GOT3 (cell line): ENCODE data around the gene GALNT15.

ENCODE experiments used
- DNase-seq: peaks from one replicate; lab custom pipeline; 2025; ENCODE audit warnings: mixed read lengths; lab: John Stamatoyannopoulos, UW

The GALNT15 gene

GRCh38 chr3:16151109-16151508, 23.4 kb upstream of the GALNT15 start:
- DNase-seq = no peak

GRCh38 chr3:16168211-16168610, 6.3 kb upstream of the GALNT15 start:
- DNase-seq = no peak

- DNase-seq = no peak
These were observed 3.5 kb upstream of the GALNT15 start for GRCh38 chr3:16171009-16171408.

- DNase-seq = no peak
These were observed 2.7 kb upstream of the GALNT15 start for GRCh38 chr3:16171825-16172224.

- no peak for DNase-seq
These were observed 1.0 kb upstream of the GALNT15 start for GRCh38 chr3:16173283-16174025.

GRCh38 chr3:16174026-16174355, 489 bp upstream of the GALNT15 start:
- DNase-seq = no peak

GRCh38 chr3:16174976-16175901, 759 bp downstream of the GALNT15 start:
- DNase-seq = no peak

- DNase-seq = no peak
These were observed 2.0 kb downstream of the GALNT15 start for GRCh38 chr3:16176391-16177030.

GRCh38 chr3:16177382-16177781, 2.9 kb downstream of the GALNT15 start:
- no peak for DNase-seq

GRCh38 chr3:16177962-16178627, 3.6 kb downstream of the GALNT15 start:
- no peak for DNase-seq

- no peak for DNase-seq
These were observed 4.1 kb downstream of the GALNT15 start for GRCh38 chr3:16178628-16178988.

GRCh38 chr3:16179261-16179660, 4.8 kb downstream of the GALNT15 start:
- DNase-seq = no peak

- no peak for DNase-seq
These were observed 5.6 kb downstream of the GALNT15 start for GRCh38 chr3:16179771-16180736.

GRCh38 chr3:16180737-16181134, 6.3 kb downstream of the GALNT15 start:
- no peak for DNase-seq

- no peak for DNase-seq
These were observed 6.9 kb downstream of the GALNT15 start for GRCh38 chr3:16181361-16181760.

- DNase-seq = no peak
These were observed 7.7 kb downstream of the GALNT15 start for GRCh38 chr3:16182183-16182582.

GRCh38 chr3:16182612-16183011, 8.1 kb downstream of the GALNT15 start:
- DNase-seq = no peak

- DNase-seq = no peak
These were observed 8.6 kb downstream of the GALNT15 start for GRCh38 chr3:16183082-16183481.

GRCh38 chr3:16183601-16184270, 9.3 kb downstream of the GALNT15 start:
- DNase-seq = no peak

GRCh38 chr3:16186086-16186485, 11.6 kb downstream of the GALNT15 start:
- DNase-seq = no peak

- no peak for DNase-seq
These were observed 12.1 kb downstream of the GALNT15 start for GRCh38 chr3:16186565-16186964.
